ENCODE measurements around the gene FHOD3. TPM values are rescaled to one million over a fixed set of nuclear protein-coding genes. Genes with fewer than 3 reads are reported as not detected.

FHOD3 gene
- total and polyA plus RNA-seq, 2 experiments from 2014 or later = 2.7 to 8.7 TPM

DNA sequence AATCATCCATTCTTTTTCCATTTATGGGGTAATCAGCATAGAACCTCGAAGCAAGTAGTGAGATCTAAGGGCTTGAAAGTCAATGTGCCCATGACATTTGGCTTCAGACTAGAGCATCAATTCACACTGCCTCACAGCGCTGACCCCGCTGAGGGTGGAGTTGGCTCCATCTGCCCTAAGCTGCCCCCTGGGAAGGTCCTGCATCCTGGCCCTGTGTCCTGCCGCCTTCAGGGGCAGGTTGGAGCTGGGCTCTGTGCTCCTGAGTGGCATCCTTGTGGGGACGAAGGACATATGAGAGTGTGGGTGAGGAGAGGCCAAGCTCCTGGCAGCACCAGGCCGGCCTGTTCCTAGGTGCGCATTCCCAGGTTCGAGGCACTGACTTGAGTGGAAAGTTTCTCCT, 249.4 kb downstream of the FHOD3 start:
- no peak overlapping the region for H2AFZ ChIP-seq
- Mint-ChIP-seq H3K4me3 (no peak overlapping the region), H3K27ac (no peak overlapping the region), H3K27me3 (ENCODE audit: insufficient read depth, low read depth, poor library complexity) (peaks cover 2% of the 10 kb centered on the region), H3K4me1 (peaks cover 7% of the 10 kb centered on the region; the same call in 2 of the 3 replicates), H3K9me3 (peaks cover 7% of the 10 kb centered on the region; the same call in 2 of the 3 replicates), H3K36me3 (ENCODE audit: low read depth) (peaks cover 5% of the 10 kb centered on the region; the same call in 1 of the 3 replicates)
- no peaks in the 10 kb centered on the region for H3K79me2 ChIP-seq (replicated peaks; ENCODE audit: insufficient read depth)
- DNase-seq (ENCODE audit: low spot score) = no peak
- no peaks in the 10 kb centered on the region for H4K20me1 ChIP-seq (replicated peaks; ENCODE audit: insufficient read depth)
- H3K4me2 ChIP-seq = no peak overlapping the region
- no peaks in the 10 kb centered on the region; the same call in 1 of the 2 replicates for H3K9me2 ChIP-seq (ENCODE audit: insufficient read depth)
- ATAC-seq = no peak
- no peak overlapping the region for H3K4me3 ChIP-seq
- no peaks in the 10 kb centered on the region for H3K4me1 ChIP-seq (ENCODE audit: insufficient read depth)
- H3F3A ChIP-seq (replicated peaks; ENCODE audit: low read depth) = no peaks in the 10 kb centered on the region
- no peak overlapping the region for H3K27ac ChIP-seq (ENCODE audit: low read depth)
- no peaks in the 10 kb centered on the region for H3K27me3 ChIP-seq (ENCODE audit: insufficient read depth)
- no peak for TF ChIP-seq CREB1 (CRISPR knock-in tag; IDR thresholded peaks at IDR 0.05; ENCODE audit: low read depth)
- TF ChIP-seq EZH2 (IDR thresholded peaks at IDR 0.05; ENCODE audit: low read depth, unreplicated experiment) = no peak
- TF ChIP-seq EZH2phosphoT487 (IDR thresholded peaks at IDR 0.05; ENCODE audit: unreplicated experiment) = no peak
- TF ChIP-seq STAT1 (IDR thresholded peaks at IDR 0.05; ENCODE audit: unreplicated experiment) = no peak
- no peak for TF ChIP-seq NANOG (IDR thresholded peaks at IDR 0.05; ENCODE audit: borderline replicate concordance)
- no peak for TF ChIP-seq JUNB (IDR thresholded peaks at IDR 0.05; ENCODE audit: unreplicated experiment)
- TF ChIP-seq POLR2AphosphoS5 (IDR thresholded peaks at IDR 0.05; ENCODE audit: low read depth) = no peak
- TF ChIP-seq ZNF331 (CRISPR knock-in tag; IDR thresholded peaks at IDR 0.05; ENCODE audit: low read depth) = no peak
- TF ChIP-seq, protein P1, sequence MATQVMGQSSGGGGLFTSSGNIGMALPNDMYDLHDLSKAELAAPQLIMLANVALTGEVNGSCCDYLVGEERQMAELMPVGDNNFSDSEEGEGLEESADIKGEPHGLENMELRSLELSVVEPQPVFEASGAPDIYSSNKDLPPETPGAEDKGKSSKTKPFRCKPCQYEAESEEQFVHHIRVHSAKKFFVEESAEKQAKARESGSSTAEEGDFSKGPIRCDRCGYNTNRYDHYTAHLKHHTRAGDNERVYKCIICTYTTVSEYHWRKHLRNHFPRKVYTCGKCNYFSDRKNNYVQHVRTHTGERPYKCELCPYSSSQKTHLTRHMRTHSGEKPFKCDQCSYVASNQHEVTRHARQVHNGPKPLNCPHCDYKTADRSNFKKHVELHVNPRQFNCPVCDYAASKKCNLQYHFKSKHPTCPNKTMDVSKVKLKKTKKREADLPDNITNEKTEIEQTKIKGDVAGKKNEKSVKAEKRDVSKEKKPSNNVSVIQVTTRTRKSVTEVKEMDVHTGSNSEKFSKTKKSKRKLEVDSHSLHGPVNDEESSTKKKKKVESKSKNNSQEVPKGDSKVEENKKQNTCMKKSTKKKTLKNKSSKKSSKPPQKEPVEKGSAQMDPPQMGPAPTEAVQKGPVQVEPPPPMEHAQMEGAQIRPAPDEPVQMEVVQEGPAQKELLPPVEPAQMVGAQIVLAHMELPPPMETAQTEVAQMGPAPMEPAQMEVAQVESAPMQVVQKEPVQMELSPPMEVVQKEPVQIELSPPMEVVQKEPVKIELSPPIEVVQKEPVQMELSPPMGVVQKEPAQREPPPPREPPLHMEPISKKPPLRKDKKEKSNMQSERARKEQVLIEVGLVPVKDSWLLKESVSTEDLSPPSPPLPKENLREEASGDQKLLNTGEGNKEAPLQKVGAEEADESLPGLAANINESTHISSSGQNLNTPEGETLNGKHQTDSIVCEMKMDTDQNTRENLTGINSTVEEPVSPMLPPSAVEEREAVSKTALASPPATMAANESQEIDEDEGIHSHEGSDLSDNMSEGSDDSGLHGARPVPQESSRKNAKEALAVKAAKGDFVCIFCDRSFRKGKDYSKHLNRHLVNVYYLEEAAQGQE (IDR thresholded peaks at IDR 0.05; ENCODE audit: unreplicated experiment) = no peak
- TF ChIP-seq, protein P2, sequence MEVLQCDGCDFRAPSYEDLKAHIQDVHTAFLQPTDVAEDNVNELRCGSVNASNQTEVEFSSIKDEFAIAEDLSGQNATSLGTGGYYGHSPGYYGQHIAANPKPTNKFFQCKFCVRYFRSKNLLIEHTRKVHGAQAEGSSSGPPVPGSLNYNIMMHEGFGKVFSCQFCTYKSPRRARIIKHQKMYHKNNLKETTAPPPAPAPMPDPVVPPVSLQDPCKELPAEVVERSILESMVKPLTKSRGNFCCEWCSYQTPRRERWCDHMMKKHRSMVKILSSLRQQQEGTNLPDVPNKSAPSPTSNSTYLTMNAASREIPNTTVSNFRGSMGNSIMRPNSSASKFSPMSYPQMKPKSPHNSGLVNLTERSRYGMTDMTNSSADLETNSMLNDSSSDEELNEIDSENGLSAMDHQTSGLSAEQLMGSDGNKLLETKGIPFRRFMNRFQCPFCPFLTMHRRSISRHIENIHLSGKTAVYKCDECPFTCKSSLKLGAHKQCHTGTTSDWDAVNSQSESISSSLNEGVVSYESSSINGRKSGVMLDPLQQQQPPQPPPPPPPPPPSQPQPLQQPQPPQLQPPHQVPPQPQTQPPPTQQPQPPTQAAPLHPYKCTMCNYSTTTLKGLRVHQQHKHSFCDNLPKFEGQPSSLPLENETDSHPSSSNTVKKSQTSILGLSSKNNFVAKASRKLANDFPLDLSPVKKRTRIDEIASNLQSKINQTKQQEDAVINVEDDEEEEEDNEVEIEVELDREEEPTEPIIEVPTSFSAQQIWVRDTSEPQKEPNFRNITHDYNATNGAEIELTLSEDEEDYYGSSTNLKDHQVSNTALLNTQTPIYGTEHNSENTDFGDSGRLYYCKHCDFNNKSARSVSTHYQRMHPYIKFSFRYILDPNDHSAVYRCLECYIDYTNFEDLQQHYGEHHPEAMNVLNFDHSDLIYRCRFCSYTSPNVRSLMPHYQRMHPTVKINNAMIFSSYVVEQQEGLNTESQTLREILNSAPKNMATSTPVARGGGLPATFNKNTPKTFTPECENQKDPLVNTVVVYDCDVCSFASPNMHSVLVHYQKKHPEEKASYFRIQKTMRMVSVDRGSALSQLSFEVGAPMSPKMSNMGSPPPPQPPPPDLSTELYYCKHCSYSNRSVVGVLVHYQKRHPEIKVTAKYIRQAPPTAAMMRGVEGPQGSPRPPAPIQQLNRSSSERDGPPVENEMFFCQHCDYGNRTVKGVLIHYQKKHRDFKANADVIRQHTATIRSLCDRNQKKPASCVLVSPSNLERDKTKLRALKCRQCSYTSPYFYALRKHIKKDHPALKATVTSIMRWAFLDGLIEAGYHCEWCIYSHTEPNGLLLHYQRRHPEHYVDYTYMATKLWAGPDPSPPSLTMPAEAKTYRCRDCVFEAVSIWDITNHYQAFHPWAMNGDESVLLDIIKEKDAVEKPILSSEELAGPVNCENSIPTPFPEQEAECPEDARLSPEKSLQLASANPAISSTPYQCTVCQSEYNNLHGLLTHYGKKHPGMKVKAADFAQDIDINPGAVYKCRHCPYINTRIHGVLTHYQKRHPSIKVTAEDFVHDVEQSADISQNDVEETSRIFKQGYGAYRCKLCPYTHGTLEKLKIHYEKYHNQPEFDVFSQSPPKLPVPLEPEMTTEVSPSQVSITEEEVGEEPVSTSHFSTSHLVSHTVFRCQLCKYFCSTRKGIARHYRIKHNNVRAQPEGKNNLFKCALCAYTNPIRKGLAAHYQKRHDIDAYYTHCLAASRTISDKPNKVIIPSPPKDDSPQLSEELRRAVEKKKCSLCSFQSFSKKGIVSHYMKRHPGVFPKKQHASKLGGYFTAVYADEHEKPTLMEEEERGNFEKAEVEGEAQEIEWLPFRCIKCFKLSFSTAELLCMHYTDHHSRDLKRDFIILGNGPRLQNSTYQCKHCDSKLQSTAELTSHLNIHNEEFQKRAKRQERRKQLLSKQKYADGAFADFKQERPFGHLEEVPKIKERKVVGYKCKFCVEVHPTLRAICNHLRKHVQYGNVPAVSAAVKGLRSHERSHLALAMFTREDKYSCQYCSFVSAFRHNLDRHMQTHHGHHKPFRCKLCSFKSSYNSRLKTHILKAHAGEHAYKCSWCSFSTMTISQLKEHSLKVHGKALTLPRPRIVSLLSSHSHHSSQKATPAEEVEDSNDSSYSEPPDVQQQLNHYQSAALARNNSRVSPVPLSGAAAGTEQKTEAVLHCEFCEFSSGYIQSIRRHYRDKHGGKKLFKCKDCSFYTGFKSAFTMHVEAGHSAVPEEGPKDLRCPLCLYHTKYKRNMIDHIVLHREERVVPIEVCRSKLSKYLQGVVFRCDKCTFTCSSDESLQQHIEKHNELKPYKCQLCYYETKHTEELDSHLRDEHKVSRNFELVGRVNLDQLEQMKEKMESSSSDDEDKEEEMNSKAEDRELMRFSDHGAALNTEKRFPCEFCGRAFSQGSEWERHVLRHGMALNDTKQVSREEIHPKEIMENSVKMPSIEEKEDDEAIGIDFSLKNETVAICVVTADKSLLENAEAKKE (CRISPR knock-in tag; IDR thresholded peaks at IDR 0.05) = no peak
- H3K36me3 ChIP-seq (ENCODE audit: insufficient read depth) = no peaks in the 10 kb centered on the region
